Progenitor cell of endocrine pancreas (in vitro differentiated cells): ENCODE measurements around the gene MKNK1. TPM values are rescaled to one million over a fixed set of nuclear protein-coding genes. Genes with fewer than 3 reads are reported as not detected.

Experiments
- DNase-seq: peaks from one replicate; pipeline ENCODE4 v3.0.0; 2021; ENCODE audit warnings: low spot score; ENCODE audit not compliant: unreplicated experiment
- H3K27ac Mint-ChIP-seq: 2 replicates; pipeline ENCODE4 v1.8.0; 2021; ENCODE audit warnings: mild to moderate bottlenecking, moderate library complexity, mixed read lengths
- H3K27me3 Mint-ChIP-seq: 2 replicates; pipeline ENCODE4 v1.8.0; 2021; ENCODE audit warnings: mixed read lengths
- H3K36me3 Mint-ChIP-seq: 2 replicates; pipeline ENCODE4 v1.8.0; 2022; ENCODE audit warnings: mixed read lengths; ENCODE audit not compliant: insufficient read depth
- H3K4me1 Mint-ChIP-seq: 2 replicates; pipeline ENCODE4 v1.8.0; 2021; ENCODE audit warnings: low read depth, mixed read lengths
- H3K4me3 Mint-ChIP-seq: 2 replicates; pipeline ENCODE4 v1.8.0; 2021; ENCODE audit warnings: low read depth, mild to moderate bottlenecking, moderate library complexity, mixed read lengths
- H3K9me3 Mint-ChIP-seq: 2 replicates; pipeline ENCODE4 v1.8.0; 2021; ENCODE audit warnings: low read depth, mixed read lengths
- total RNA-seq: library from RNA; stranded (reverse); gene quantifications from 2 replicates; pipeline ENCODE4 v1.2.1, GENCODE V29; 2021
- TF ChIP-seq, protein P1 (sequence below): fragments of 200-600 bp; sonication (generic); IDR thresholded peaks from one replicate; pipeline ENCODE4 v1.5.0; 2021; ENCODE audit warnings: antibody characterized with exemption, mild to moderate bottlenecking; ENCODE audit not compliant: unreplicated experiment

The MKNK1 gene
- total RNA-seq, 1 donor from 2014 or later: 29.3 TPM

DNA sequence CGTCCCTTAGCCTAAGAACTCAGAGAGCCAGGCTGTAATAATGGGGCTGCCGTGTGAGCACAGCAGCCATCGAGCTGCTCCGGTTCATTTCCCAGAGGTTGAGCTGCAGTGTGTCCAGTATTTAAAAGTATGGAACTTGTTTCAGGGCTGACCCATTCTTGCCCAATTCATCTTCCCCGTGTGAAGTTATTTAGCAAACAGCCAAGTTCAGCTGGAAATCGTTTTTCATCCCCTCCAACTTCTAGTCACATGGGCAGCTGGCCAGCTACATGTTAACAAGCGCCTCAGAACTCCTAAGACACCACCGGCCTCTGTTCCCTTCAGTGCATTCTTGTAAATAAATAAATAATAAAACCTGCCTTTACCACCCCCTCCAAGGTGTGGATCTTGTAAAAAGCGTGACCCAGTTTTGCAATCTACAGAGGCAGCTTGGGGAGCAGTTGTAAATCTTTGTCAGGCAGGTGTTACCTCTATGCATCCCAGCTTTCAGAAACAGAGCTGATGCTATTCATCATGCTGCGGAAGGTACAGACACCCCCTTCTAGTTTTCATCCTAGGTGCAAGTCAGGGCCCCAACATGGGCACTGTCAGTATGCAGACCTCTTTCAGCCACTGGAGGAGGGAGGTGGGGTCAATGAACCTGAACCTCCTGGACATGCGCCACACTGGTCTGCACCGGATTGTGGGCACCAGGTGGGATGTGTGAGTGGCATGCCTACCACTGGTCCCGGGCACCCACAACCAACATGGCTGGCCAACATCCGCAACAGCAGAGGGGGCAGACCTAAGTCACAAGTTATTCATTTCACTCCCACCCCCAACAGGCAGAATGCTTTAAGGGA is 34.0 kb downstream of the MKNK1 start:
- peaks cover 2% of the 10 kb centered on the region for H3K4me1 Mint-ChIP-seq
- no peak for DNase-seq
- H3K27ac Mint-ChIP-seq: no peak overlapping the region
- TF ChIP-seq, protein P1, sequence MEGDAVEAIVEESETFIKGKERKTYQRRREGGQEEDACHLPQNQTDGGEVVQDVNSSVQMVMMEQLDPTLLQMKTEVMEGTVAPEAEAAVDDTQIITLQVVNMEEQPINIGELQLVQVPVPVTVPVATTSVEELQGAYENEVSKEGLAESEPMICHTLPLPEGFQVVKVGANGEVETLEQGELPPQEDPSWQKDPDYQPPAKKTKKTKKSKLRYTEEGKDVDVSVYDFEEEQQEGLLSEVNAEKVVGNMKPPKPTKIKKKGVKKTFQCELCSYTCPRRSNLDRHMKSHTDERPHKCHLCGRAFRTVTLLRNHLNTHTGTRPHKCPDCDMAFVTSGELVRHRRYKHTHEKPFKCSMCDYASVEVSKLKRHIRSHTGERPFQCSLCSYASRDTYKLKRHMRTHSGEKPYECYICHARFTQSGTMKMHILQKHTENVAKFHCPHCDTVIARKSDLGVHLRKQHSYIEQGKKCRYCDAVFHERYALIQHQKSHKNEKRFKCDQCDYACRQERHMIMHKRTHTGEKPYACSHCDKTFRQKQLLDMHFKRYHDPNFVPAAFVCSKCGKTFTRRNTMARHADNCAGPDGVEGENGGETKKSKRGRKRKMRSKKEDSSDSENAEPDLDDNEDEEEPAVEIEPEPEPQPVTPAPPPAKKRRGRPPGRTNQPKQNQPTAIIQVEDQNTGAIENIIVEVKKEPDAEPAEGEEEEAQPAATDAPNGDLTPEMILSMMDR: no peak
- no peak overlapping the region for H3K4me3 Mint-ChIP-seq
- H3K36me3 Mint-ChIP-seq: peaks cover 10% of the 10 kb centered on the region
- H3K9me3 Mint-ChIP-seq: no peaks in the 10 kb centered on the region
- H3K27me3 Mint-ChIP-seq: no peaks in the 10 kb centered on the region

DNA sequence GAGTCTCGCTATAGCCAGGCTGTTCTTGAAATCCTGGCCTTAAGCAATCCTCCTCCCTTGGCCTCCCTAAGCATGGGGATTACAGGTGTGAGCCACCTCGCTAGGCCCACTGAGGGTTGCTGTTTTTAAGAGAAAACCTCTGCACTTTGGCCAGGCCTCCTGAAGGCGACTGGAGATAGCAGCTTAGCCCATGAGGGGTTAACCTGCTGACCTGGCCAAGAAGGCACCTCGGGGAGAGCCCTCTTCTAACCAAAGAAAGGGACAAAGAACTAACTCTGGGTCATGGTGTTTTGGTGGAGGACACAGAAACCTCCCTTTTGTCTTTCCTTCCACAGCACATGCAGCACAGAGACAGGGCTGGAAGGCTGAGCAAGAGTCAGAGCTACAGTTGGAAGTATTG is 35.0 kb downstream of the MKNK1 start:
- Mint-ChIP-seq H3K4me1 (no peaks in the 10 kb centered on the region), H3K27me3 (no peaks in the 10 kb centered on the region), H3K9me3 (no peaks in the 10 kb centered on the region), H3K4me3 (no peak overlapping the region), H3K36me3 (peaks cover 12% of the 10 kb centered on the region), H3K27ac (no peak overlapping the region)
- TF ChIP-seq, protein P1: no peak
- no peak for DNase-seq

DNA sequence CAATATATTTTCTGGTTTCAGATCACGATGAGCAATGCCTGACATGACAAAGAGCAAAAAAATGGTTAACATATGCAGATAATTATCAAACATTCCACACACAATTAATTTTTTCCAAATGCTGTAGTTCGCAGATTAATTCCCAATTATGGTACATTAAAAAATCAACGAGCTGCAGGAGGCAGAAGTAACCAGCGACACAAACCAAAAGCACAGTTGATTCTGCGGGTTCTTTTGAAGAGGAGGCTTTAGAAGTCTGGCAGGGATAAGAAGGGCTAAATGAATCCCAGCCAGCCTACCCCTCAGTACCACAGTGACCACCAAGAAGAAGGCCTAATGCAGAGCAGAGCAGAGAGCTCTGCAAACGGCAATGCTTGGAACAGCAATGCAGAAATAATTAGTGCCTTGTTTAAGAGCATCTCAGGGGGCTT is 35.6 kb downstream of the MKNK1 start:
- H3K4me1 Mint-ChIP-seq: no peaks in the 10 kb centered on the region
- no peak overlapping the region for H3K27ac Mint-ChIP-seq
- DNase-seq: no peak

DNA sequence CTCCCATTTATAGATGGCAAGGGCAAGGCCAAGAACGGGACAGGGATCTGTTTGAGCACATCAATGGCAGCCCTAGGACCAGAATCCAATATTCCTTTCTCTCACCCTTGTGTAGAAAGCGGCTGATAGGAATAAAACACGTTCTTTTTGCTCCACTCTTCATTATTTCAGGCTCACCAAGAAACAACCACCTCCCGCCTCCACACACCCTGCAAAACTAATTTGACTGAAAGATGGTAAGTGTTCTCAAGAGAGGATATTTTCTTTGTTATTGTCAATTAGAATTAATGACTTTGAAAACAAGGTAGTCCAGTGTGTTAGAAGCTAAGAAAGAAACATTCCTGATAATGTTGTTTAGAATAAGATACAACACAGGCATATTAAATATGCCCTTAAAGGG is 40.7 kb downstream of the MKNK1 start:
- no peaks in the 10 kb centered on the region for H3K4me1 Mint-ChIP-seq
- no peak for DNase-seq

More for the DNA sequence above, 35.6 kb downstream of the MKNK1 start:
- Mint-ChIP-seq H3K36me3 (peaks cover 13% of the 10 kb centered on the region), H3K4me3 (no peak overlapping the region), H3K9me3 (no peaks in the 10 kb centered on the region), H3K27me3 (no peaks in the 10 kb centered on the region)
- TF ChIP-seq, protein P1: no peak

DNA sequence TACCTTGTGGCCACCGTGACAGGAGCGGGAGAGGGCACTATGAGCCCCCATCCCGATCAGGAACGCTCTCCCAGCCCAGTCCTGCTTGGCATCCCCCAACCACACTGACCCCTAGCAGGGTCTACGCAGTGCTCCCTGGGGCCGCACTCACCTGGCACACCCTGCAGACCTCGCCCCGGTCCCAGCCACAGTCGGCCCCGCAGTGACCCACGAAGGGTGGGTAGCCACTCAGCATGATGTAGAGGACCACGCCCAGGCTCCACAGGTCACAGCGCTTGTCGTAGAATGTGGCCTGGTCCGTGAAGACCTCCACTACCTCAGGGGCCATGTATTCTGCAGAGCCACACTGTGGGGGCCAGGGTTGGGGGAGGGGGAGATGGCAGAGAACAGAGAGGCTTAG is 41.6 kb downstream of the MKNK1 start:
- Mint-ChIP-seq H3K27me3 (no peaks in the 10 kb centered on the region), H3K36me3 (peaks cover 15% of the 10 kb centered on the region), H3K9me3 (no peaks in the 10 kb centered on the region), H3K4me3 (no peak overlapping the region), H3K4me1 (no peaks in the 10 kb centered on the region), H3K27ac (no peak overlapping the region)
- no peak for DNase-seq
- TF ChIP-seq, protein P1: no peak

More for the DNA sequence above, 40.7 kb downstream of the MKNK1 start:
- TF ChIP-seq, protein P1: no peak
- Mint-ChIP-seq H3K9me3 (no peaks in the 10 kb centered on the region), H3K4me3 (no peak overlapping the region), H3K36me3 (peaks cover 15% of the 10 kb centered on the region), H3K27ac (no peak overlapping the region), H3K27me3 (no peaks in the 10 kb centered on the region)
